MG63 (cell line): ENCODE data around the gene COLGALT1. TPM values are rescaled to one million over a fixed set of nuclear protein-coding genes. Genes with fewer than 3 reads are reported as not detected.
A peak's percentile ranks its signal among the peaks of the same experiment; 100 is the strongest.

Experiments
- DNase-seq: peaks from one replicate; pipeline ENCODE4 v3.0.0-alpha.2; 2020
- H3K27me3 ChIP-seq: fragments of 250-450 bp; sonication (Bioruptor Pico); 2 replicates; pipeline ENCODE4 v1.5.1; 2020; ENCODE audit warnings: mild to moderate bottlenecking, moderate library complexity
- H3K36me3 ChIP-seq: fragments of 250-450 bp; sonication (Bioruptor Pico); 2 replicates; pipeline ENCODE4 v1.5.1; 2020; ENCODE audit warnings: mild to moderate bottlenecking, moderate library complexity
- H3K4me3 ChIP-seq: fragments of 250-450 bp; sonication (Bioruptor Pico); 2 replicates; pipeline ENCODE4 v1.5.1; 2020; ENCODE audit warnings: mild to moderate bottlenecking, moderate library complexity
- H3K9me3 ChIP-seq: fragments of 250-450 bp; sonication (Bioruptor Pico); 2 replicates; pipeline ENCODE4 v1.5.1; 2020; ENCODE audit warnings: mild to moderate bottlenecking, moderate library complexity
- total RNA-seq: library from RNA; depleted of rRNA; stranded (reverse); fragments of >200 nt; shearing (Covaris generic); gene quantifications from 2 replicates; pipeline ENCODE4 v1.2.3, GENCODE V29; 2014; ENCODE audit warnings: low replicate concordance

Gene COLGALT1
- total RNA-seq, 1 experiment from 2014 or later, result 155 TPM

DNA sequence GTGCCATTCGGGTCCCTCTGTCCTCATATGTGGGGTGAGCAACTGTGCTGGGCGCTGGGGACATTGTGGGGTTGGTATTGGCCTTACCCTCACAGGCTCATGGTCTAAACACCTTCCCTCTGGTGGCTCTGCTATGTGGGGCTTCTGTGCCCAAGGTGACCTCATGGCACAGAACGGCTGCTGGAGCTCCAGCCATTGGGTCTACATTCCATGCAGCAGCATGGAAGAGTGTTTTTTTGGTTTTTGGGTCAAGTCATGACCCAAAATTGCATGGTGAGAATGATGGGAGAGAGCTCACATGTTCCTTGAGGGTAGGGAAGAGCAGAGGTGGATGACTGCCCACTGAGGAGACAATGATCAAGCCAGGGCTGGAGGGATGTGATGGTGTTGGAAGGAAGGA lies 26.8 kb upstream of the COLGALT1 start:
- Histone ChIP-seq H3K36me3 (no peaks in the 10 kb centered on the region), H3K4me3 (no peak overlapping the region), H3K27me3 (0 out of 2 replicates have a peak, but pooled peaks cover 2% of the 10 kb centered on the region), H3K9me3 (peaks cover 16% of the 10 kb centered on the region)
- no peak for DNase-seq

- Histone ChIP-seq H3K36me3 (no peaks in the 10 kb centered on the region), H3K4me3 (no peak overlapping the region), H3K27me3 (0 out of 2 replicates have a peak, but pooled peaks cover 2% of the 10 kb centered on the region), H3K9me3 (peaks cover 14% of the 10 kb centered on the region)
- no peak for DNase-seq
Observed at GRCh38 chr19:17529239-17530158, 25.9 kb upstream of the COLGALT1 start.

GRCh38 chr19:17530586-17530985 lies 24.9 kb upstream of the COLGALT1 start:
- 0 out of 2 replicates have a peak, but pooled peaks cover 2% of the 10 kb centered on the region for H3K27me3 ChIP-seq
- H3K4me3 ChIP-seq, result no peak overlapping the region
- H3K9me3 ChIP-seq, result peaks cover 12% of the 10 kb centered on the region
- no peak for DNase-seq
- no peaks in the 10 kb centered on the region for H3K36me3 ChIP-seq

DNA sequence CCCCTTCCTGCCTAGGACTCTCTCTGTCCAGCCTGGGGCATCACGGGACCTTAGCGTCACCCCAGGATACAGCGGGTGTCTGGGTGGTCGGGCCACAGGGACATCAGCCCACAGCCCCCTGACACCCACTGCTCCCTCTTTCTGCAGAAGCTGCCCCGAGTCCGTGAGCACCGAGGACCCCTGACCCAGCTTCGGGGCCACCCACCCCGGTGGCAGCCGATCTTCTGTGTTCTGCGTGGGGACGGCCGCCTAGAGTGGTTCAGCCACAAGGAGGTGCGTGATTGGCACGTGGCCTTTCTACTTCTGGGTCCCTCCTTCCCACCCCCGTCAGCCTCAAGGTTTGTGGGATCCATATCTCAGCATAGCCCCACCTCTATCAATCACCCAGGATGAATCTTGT lies 23.3 kb upstream of the COLGALT1 start:
- H3K27me3 ChIP-seq, result peaks cover 2% of the 10 kb centered on the region; the same call in 1 of the 2 replicates
- H3K4me3 ChIP-seq, result no peak overlapping the region
- H3K36me3 ChIP-seq, result no peaks in the 10 kb centered on the region
- no peak for DNase-seq
- peaks cover 12% of the 10 kb centered on the region for H3K9me3 ChIP-seq

DNA sequence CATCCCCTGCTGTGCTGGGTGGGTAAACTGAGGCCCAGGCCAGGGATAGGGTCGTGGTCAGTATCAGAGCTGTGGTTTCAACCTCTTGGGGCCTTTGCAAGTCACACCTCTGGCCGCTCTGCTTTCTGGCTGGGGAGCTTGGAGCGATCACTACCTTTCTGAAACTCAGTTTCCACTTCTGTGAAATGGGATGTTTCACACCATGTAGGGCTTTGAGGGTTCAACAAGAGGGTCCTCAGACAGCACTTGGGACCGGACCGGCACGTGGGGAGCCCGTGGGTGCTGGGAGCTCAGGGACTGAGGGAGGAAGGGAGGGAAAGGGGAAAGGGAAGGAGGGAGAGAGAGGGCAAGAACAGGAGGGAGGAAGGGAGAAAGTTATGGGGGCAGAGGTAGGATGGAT lies 22.9 kb upstream of the COLGALT1 start:
- Histone ChIP-seq H3K36me3 (no peaks in the 10 kb centered on the region), H3K27me3 (peaks cover 2% of the 10 kb centered on the region; the same call in 1 of the 2 replicates), H3K9me3 (peaks cover 12% of the 10 kb centered on the region), H3K4me3 (no peak overlapping the region)
- DNase-seq, result no peak

GRCh38 chr19:17534767-17535166 lies 20.7 kb upstream of the COLGALT1 start:
- Histone ChIP-seq H3K4me3 (no peak overlapping the region), H3K27me3 (peaks cover 4% of the 10 kb centered on the region; the same call in 1 of the 2 replicates), H3K36me3 (no peaks in the 10 kb centered on the region), H3K9me3 (no peaks in the 10 kb centered on the region)
- DNase-seq, result no peak

GRCh38 chr19:17536955-17537354 lies 18.5 kb upstream of the COLGALT1 start:
- H3K27me3 ChIP-seq, result peaks cover 4% of the 10 kb centered on the region; the same call in 1 of the 2 replicates
- H3K9me3 ChIP-seq, result no peaks in the 10 kb centered on the region
- no peak overlapping the region for H3K4me3 ChIP-seq
- peak; percentile 17 for DNase-seq
- no peaks in the 10 kb centered on the region for H3K36me3 ChIP-seq

DNA sequence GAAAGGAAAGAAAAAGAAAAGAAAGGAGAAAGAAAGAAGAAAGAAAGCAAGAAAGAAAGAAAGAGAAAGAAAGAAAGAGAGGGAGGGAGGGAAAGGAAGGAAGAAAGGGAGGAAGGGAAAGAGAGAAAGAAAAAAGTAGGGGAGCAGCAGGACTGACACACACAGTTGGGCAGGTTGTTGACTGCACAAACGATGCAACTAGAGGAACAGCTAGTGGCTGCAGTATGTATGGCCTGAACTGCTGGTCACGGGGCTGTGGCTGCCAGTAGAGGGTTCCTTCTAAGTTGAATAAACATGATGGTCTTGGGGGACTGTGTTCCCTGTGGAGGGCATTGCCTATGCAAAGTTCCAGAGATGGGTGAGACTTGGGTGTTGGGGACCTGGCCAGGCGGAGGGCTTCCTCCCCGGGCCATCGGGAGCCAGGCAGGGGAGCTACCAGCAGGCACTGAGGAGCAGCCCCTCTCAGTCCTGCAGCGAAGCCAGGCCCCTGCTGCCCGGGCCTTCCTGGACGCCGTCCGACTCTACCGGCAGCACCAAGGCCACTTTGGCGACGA lies 16.7 kb upstream of the COLGALT1 start:
- no peaks in the 10 kb centered on the region for H3K9me3 ChIP-seq
- DNase-seq, result no peak
- H3K27me3 ChIP-seq, result peaks cover 4% of the 10 kb centered on the region; the same call in 1 of the 2 replicates
- H3K36me3 ChIP-seq, result no peaks in the 10 kb centered on the region
- H3K4me3 ChIP-seq, result peak overlapping the region; percentile 39

DNA sequence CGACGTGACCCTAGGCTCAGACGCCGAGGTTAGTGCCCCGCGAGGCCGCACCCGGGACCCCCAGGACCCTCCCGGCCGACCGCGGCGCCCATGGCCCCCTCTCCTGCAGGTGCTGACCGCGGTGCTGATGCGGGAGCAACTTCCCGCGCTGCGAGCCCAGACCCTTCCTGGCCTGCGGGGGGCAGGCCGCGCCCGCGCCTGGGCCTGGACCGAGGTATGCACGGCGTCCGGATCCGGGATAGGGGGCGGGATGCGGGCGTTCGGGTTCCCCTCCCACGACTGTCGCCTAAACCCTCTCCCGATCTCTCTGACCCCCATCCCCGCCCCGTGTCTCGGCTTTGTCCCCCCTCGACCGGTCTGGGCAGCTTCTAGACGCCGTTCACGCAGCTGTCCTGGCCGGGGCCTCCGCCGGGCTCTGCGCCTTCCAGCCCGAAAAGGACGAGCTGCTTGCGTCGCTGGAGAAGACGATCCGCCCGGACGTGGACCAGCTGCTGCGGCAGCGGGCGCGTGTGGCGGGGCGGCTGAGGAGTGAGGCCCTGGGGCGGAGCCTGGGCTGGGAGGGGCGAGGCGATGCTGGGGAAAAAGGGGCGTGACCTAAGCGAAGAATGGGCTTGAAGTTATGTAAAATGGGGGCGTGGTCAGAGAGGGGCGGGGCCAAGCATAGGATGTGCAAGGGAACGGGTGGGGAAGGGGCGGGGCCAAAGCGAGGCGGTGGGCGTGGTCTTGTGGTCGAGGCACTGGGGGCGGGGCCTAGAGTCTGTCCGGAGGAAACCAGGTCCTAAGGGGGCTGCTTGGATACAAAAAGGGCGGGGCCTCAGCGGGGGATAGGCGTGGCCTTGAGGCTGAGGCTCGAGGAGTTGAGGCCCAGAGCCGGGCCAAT lies 16.0 kb upstream of the COLGALT1 start:
- Histone ChIP-seq H3K4me3 (peak overlapping the region; percentile 39), H3K27me3 (peaks cover 4% of the 10 kb centered on the region; the same call in 1 of the 2 replicates), H3K9me3 (no peaks in the 10 kb centered on the region), H3K36me3 (no peaks in the 10 kb centered on the region)
- peak; percentile 95 for DNase-seq

GRCh38 chr19:17540174-17540573 lies 15.3 kb upstream of the COLGALT1 start:
- DNase-seq, result no peak
- Histone ChIP-seq H3K4me3 (no peak overlapping the region), H3K9me3 (no peaks in the 10 kb centered on the region)

DNA sequence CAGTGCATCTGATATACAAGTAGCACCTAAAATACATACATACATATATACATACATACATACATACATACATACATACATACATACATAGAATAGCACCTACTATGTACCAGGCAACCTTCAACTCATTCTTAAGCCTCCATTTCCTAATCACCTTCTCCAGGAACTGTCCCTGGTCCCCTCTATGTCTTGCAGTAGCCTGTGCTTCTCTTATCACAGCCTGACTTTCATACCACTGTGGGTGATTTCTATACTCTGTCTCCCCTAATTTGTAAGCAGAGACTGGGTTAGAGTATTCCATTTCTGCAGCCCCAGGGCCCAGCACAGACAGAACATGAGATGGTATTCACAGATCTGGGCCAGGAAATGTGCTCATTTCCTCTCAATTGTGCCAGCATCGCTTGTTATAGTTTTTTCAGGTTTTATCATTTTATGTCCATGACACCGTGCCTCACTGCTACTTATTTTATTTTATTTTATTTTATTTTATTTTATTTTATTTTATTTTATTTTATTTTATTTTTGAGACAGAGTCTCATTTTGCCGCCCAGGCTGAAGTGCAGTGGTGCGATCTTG lies 14.2 kb upstream of the COLGALT1 start:
- H3K9me3 ChIP-seq, result no peaks in the 10 kb centered on the region
- H3K27me3 ChIP-seq, result 0 out of 2 replicates have a peak, but pooled peaks cover 4% of the 10 kb centered on the region
- no peak for DNase-seq
- H3K4me3 ChIP-seq, result no peak overlapping the region
- no peaks in the 10 kb centered on the region for H3K36me3 ChIP-seq

More at GRCh38 chr19:17540174-17540573, 15.3 kb upstream of the COLGALT1 start:
- H3K36me3 ChIP-seq, result no peaks in the 10 kb centered on the region
- peaks cover 4% of the 10 kb centered on the region; the same call in 1 of the 2 replicates for H3K27me3 ChIP-seq

DNA sequence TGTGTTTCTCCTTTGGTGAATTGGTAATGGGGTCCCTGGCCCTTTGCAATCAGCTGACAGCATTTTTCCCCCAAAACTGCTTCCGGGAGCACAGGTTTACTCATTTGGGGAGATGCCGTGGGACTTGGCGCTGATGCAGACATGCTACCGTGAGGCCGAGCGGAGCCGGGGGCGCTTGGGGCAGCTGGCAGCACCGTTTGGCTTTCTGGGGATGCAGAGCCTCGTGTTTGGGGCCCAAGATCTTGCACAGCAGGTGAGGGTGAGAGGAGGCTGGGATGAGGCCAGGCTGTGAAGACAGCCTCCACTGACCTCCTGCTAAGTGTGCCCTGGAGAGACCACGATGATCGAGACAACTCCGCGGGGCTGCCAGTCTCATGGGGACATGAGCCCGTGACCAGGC lies 13.4 kb upstream of the COLGALT1 start:
- H3K4me3 ChIP-seq, result no peak overlapping the region
- no peaks in the 10 kb centered on the region for H3K9me3 ChIP-seq
- H3K36me3 ChIP-seq, result no peaks in the 10 kb centered on the region
- 0 out of 2 replicates have a peak, but pooled peaks cover 4% of the 10 kb centered on the region for H3K27me3 ChIP-seq
- DNase-seq, result no peak

DNA sequence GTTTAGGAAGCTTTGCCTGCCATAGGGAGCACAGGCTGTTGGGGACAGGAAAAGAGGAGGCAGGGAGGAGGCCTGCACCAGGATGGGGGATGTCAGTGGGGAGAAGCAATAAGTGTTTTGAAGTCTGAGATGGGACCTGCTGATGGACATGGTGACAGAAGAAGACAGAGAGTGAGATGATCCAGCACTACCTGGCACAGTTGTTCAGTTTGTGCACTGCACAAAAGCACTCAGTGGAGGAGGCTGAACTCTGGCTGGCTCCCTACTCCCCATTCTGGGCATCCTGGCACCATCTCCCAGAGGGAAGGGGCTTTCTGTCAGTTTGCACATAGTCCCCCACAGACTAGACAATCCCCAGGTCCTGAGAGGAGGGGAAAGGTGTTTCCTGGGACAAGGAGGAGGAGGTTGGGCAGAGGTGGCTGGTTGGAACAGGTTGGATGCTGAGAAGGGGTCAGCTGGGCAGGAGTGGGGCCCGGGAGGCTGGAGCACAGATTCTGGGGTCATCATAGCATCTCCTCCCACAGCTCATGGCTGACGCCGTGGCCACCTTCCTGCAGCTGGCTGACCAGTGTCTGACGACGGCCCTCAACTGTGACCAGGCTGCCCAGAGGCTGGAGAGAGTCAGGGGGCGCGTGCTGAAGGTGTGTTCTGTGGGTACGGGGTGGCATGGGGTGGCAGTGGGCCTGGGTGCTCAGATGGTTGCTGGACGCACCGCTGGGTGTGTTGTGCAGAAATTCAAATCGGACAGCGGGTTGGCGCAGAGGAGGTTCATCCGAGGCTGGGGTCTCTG lies 12.5 kb upstream of the COLGALT1 start:
- DNase-seq, result no peak
- Histone ChIP-seq H3K9me3 (no peaks in the 10 kb centered on the region), H3K27me3 (0 out of 2 replicates have a peak, but pooled peaks cover 4% of the 10 kb centered on the region), H3K4me3 (no peak overlapping the region), H3K36me3 (no peaks in the 10 kb centered on the region)

DNA sequence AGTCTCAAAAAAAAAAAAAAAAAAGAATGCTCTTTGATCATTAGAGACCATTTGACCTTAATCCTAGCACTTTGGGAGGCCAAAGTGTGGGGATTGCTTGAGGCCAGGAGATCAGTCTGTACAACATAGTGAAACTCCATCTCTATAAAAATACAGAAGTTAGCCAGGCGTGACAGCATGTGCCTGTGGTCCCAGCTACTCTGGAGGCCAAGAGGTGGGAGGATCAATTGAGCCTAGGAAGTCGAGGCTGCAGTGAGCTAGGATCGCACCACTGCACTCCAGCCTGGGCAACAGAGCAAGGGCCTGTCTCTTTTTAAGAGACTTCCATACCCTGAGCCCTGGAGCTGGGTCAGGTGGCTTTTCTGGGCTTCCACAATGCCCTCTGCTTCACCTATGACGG lies 11.5 kb upstream of the COLGALT1 start:
- no peak overlapping the region for H3K4me3 ChIP-seq
- H3K9me3 ChIP-seq, result no peaks in the 10 kb centered on the region
- H3K27me3 ChIP-seq, result no peaks in the 10 kb centered on the region
- H3K36me3 ChIP-seq, result no peaks in the 10 kb centered on the region
- DNase-seq, result no peak

DNA sequence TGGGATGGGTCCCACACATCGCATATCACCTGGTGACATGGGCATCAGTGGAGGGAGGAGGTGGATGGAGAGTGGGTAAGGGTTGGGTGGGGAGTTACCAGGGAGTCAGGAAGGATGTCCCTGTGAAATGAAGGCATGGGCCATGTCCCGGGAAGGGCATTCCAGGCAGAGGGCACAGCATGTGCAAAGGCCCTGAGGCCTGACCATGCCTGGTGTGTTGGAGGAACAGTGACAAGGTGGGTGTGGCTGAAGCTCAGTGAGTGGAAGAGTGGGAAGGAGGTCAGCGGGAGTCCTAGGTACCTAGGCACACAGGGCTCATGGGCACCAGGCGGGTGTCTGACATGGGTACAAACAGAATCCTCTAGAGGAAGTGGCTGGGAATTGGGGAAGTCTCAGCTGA lies 11.0 kb upstream of the COLGALT1 start:
- H3K36me3 ChIP-seq, result no peaks in the 10 kb centered on the region
- DNase-seq, result no peak
- H3K9me3 ChIP-seq, result no peaks in the 10 kb centered on the region
- no peaks in the 10 kb centered on the region for H3K27me3 ChIP-seq
- no peak overlapping the region for H3K4me3 ChIP-seq

DNA sequence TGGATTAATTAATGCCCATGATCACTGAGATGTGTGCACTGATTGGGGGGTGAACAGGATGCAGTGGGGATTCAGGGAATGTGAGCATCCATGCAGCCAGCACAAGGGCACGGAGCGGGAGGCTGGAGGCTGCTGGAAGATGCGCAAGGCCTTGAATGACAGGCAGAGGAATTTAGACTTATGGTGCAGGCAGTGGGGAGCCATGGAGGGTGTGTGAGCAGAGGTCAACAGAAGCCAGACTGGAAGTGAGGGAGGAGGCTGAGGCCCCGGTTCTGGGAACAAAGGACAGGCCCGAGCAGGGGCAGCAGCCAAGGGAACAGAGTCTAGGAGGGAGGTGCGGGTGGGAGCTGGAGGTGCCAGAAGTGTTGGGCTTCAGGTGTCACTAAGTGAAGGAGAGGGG lies 7.3 kb upstream of the COLGALT1 start:
- H3K36me3 ChIP-seq, result no peaks in the 10 kb centered on the region
- DNase-seq, result no peak
- no peaks in the 10 kb centered on the region for H3K9me3 ChIP-seq
- H3K27me3 ChIP-seq, result no peaks in the 10 kb centered on the region
- H3K4me3 ChIP-seq, result no peak overlapping the region
